ENCODE results near the gene NUDT3.

DNA sequence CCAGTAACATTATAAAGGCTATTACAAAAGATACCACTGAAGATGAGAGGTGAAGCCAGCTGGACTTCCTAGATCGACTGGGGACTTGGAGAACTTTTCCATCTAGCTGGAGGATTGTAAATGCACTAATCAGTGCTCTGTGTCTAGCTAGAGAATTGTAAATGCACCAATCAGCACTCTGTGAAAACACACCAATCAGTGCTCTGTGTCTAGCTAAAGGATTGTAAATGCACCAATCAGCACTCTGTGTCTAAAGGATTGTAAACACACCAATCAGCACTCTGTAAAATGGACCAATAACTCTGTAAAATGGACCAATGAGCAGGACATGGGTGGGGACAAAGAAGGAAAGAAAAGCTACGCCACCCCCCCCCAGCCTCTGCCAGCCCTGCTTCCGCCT lies 47.0 kb upstream of the NUDT3 start:
- TF ChIP-seq, protein P1, sequence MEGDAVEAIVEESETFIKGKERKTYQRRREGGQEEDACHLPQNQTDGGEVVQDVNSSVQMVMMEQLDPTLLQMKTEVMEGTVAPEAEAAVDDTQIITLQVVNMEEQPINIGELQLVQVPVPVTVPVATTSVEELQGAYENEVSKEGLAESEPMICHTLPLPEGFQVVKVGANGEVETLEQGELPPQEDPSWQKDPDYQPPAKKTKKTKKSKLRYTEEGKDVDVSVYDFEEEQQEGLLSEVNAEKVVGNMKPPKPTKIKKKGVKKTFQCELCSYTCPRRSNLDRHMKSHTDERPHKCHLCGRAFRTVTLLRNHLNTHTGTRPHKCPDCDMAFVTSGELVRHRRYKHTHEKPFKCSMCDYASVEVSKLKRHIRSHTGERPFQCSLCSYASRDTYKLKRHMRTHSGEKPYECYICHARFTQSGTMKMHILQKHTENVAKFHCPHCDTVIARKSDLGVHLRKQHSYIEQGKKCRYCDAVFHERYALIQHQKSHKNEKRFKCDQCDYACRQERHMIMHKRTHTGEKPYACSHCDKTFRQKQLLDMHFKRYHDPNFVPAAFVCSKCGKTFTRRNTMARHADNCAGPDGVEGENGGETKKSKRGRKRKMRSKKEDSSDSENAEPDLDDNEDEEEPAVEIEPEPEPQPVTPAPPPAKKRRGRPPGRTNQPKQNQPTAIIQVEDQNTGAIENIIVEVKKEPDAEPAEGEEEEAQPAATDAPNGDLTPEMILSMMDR (IDR thresholded peaks at IDR 0.05) = no peak
- TF ChIP-seq POLR2AphosphoS5 (IDR thresholded peaks at IDR 0.05) = no peak
- no peak for TF ChIP-seq EP300 (IDR thresholded peaks at IDR 0.05)
- no peak for TF ChIP-seq POLR2A (IDR thresholded peaks at IDR 0.05)
